ENCODE data around the gene CTSE. TPM values are rescaled to one million over a fixed set of nuclear protein-coding genes. Genes with fewer than 3 reads are reported as not detected.

The CTSE gene
- total and polyA plus RNA-seq, 2 of the 4 experiments (the other 2 are of a cell fraction), result not detected

DNA sequence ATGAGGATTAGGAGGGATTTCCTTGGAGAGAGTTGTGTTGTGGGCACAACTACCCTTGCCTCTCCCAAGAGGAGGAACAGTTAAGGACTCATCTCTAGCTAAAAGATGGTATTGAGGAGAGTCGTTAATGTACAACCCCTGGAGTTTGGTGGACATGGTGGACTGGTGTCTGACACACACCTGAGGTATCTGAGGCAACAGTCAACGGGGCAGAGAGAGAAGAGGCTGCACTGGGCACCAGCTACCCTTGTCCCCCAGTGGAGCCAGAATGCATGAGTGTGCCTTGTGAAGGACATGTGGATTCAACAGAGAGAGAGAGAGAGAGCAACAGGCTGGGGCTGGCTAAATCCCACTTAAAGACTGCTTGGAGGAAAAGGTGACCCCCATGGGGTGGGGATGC is 33.5 kb downstream of the CTSE start:
- H3K27ac ChIP-seq (ENCODE audit: insufficient read depth, low read length), result no peak overlapping the region
- no peak overlapping the region for H3K4me2 ChIP-seq (ENCODE audit: low read depth, low read length)
- H3K14ac ChIP-seq (replicated peaks; ENCODE audit: low read depth, low read length), result no peak overlapping the region
- in situ Hi-C loops (cut with MboI; ENCODE audit: low sequenced_read_pairs), result no loop called here
- no peak overlapping the region for H2BK15ac ChIP-seq (ENCODE audit: low read depth, low read length)
- TF ChIP-seq MXI1 (IDR thresholded peaks at IDR 0.05; ENCODE audit: borderline replicate concordance, low read depth, low read length), result no peak
- TF ChIP-seq SMC3 (IDR thresholded peaks at IDR 0.05; ENCODE audit: low read depth, low read length), result no peak
- TF ChIP-seq, protein P1, sequence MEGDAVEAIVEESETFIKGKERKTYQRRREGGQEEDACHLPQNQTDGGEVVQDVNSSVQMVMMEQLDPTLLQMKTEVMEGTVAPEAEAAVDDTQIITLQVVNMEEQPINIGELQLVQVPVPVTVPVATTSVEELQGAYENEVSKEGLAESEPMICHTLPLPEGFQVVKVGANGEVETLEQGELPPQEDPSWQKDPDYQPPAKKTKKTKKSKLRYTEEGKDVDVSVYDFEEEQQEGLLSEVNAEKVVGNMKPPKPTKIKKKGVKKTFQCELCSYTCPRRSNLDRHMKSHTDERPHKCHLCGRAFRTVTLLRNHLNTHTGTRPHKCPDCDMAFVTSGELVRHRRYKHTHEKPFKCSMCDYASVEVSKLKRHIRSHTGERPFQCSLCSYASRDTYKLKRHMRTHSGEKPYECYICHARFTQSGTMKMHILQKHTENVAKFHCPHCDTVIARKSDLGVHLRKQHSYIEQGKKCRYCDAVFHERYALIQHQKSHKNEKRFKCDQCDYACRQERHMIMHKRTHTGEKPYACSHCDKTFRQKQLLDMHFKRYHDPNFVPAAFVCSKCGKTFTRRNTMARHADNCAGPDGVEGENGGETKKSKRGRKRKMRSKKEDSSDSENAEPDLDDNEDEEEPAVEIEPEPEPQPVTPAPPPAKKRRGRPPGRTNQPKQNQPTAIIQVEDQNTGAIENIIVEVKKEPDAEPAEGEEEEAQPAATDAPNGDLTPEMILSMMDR (conservative IDR thresholded peaks at IDR 0.05; ENCODE audit: low read depth, low read length), result no peak
- TF ChIP-seq, protein P2, sequence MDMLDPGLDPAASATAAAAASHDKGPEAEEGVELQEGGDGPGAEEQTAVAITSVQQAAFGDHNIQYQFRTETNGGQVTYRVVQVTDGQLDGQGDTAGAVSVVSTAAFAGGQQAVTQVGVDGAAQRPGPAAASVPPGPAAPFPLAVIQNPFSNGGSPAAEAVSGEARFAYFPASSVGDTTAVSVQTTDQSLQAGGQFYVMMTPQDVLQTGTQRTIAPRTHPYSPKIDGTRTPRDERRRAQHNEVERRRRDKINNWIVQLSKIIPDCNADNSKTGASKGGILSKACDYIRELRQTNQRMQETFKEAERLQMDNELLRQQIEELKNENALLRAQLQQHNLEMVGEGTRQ (IDR thresholded peaks at IDR 0.05; ENCODE audit: low read depth, low read length), result no peak
- TF ChIP-seq POLR2A (IDR thresholded peaks at IDR 0.05; ENCODE audit: low read depth, low read length), result no peak
- TF ChIP-seq, protein P3, sequence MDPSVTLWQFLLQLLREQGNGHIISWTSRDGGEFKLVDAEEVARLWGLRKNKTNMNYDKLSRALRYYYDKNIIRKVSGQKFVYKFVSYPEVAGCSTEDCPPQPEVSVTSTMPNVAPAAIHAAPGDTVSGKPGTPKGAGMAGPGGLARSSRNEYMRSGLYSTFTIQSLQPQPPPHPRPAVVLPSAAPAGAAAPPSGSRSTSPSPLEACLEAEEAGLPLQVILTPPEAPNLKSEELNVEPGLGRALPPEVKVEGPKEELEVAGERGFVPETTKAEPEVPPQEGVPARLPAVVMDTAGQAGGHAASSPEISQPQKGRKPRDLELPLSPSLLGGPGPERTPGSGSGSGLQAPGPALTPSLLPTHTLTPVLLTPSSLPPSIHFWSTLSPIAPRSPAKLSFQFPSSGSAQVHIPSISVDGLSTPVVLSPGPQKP (IDR thresholded peaks at IDR 0.05; ENCODE audit: borderline replicate concordance, low read depth, low read length), result no peak
- TF ChIP-seq RFX5 (IDR thresholded peaks at IDR 0.05; ENCODE audit: low read depth, low read length), result no peak
- no peak for TF ChIP-seq CEBPB (IDR thresholded peaks at IDR 0.05; ENCODE audit: low read depth, low read length)
- no peak for TF ChIP-seq CHD1 (IDR thresholded peaks at IDR 0.05; ENCODE audit: low read depth, low read length)
- TF ChIP-seq MAFK (IDR thresholded peaks at IDR 0.05; ENCODE audit: low read depth, low read length), result no peak
- TF ChIP-seq RCOR1 (IDR thresholded peaks at IDR 0.05; ENCODE audit: insufficient replicate concordance, low read length), result no peak
- no peak for TF ChIP-seq RAD21 (IDR thresholded peaks at IDR 0.05; ENCODE audit: low read length)
- TF ChIP-seq NFE2L2 (IDR thresholded peaks at IDR 0.05; ENCODE audit: low read depth, low read length), result no peak
- TF ChIP-seq FOS (IDR thresholded peaks at IDR 0.05; ENCODE audit: low read depth, low read length), result no peak
- no peak for TF ChIP-seq MAZ (IDR thresholded peaks at IDR 0.05; ENCODE audit: borderline replicate concordance, low read depth, low read length)
- no peak for TF ChIP-seq BHLHE40 (IDR thresholded peaks at IDR 0.05; ENCODE audit: low read depth, low read length)
- no peak overlapping the region for H2AK5ac ChIP-seq (ENCODE audit: low read depth, low read length)
- H3K56ac ChIP-seq (ENCODE audit: extremely low read depth, insufficient read depth, low read length), result no peak overlapping the region
- DNase-seq, result no peak
- no peak overlapping the region for H3K18ac ChIP-seq (ENCODE audit: low read depth, low read length)
- 80% methylated on average over 1 of the region's 2 CpGs; no CpG with 5 or more reads in 1 of the 2 experiments for WGBS, 2 experiments (ENCODE audit: extremely low coverage in 2 of 2, insufficient read length in 1 of 2)
- H2AFZ ChIP-seq (replicated peaks; ENCODE audit: low read length, poor library complexity), result no peak overlapping the region
- no peak overlapping the region for H4K5ac ChIP-seq (ENCODE audit: low read depth, low read length)
- H3K9me1 ChIP-seq (ENCODE audit: insufficient read depth, low read length), result no peaks in the 10 kb centered on the region
- ChIA-PET CTCF (no interaction called here), POLR2A (ENCODE audit: unreplicated experiment) (no interaction called here)
- BruUV-seq (replicated peaks), result no TSS peak
- H2BK20ac ChIP-seq (ENCODE audit: low read depth, low read length), result no peak overlapping the region
- dilution Hi-C loops (cut with HindIII; ENCODE audit: low sequenced_read_pairs, unreplicated experiment), result no loop called here
- H3K79me1 ChIP-seq (ENCODE audit: low read depth in 1 of 2, low read length in 2 of 2), result no peaks in the 10 kb centered on the region
- no peak overlapping the region for H3K9ac ChIP-seq (ENCODE audit: low read depth, low read length)
- H3K9me3 ChIP-seq (ENCODE audit: control insufficient read depth, insufficient read depth, low read length), result no peaks in the 10 kb centered on the region
- H4K20me1 ChIP-seq (ENCODE audit: insufficient read depth, low read length), result no peaks in the 10 kb centered on the region
- H3K23ac ChIP-seq (ENCODE audit: low read depth, low read length), result no peak overlapping the region
- no peak overlapping the region for H3K4ac ChIP-seq (ENCODE audit: low read depth, low read length)
- no peak overlapping the region for H4K91ac ChIP-seq (ENCODE audit: insufficient read depth, low read depth, low read length)
- H2BK120ac ChIP-seq (ENCODE audit: low read depth, low read length), result no peak overlapping the region
- no peak overlapping the region for H2BK5ac ChIP-seq (ENCODE audit: low read depth, low read length, poor library complexity, severe bottlenecking)
- no peak overlapping the region for H2AK9ac ChIP-seq (replicated peaks; ENCODE audit: low read depth, low read length, poor library complexity)
- H3K27me3 ChIP-seq (ENCODE audit: control insufficient read depth, insufficient read depth, low read length), result no peaks in the 10 kb centered on the region
- no peak overlapping the region for H4K8ac ChIP-seq (ENCODE audit: low read depth in 2 of 2, low read length in 2 of 2)
- ATAC-seq (ENCODE audit: low read depth), result no peak
- H3K4me3 ChIP-seq (ENCODE audit: insufficient read depth, low read depth, low read length), result no peak overlapping the region
- intact Hi-C loops (cut with micrococcal nuclease), result no loop called here
- no peaks in the 10 kb centered on the region for H3K4me1 ChIP-seq (ENCODE audit: control insufficient read depth, insufficient read depth, low read length)
- H3K36me3 ChIP-seq (ENCODE audit: control insufficient read depth, insufficient read depth, low read length), result peaks cover 4% of the 10 kb centered on the region; the same call in 1 of the 2 replicates
